Posterior cingulate gyrus (tissue), 11 donors: Measurements from ENCODE around the gene FOXP3.
A peak's percentile ranks its signal among the peaks of the same experiment; 100 is the strongest.

Experiments
- DNase-seq, 10 donors: peaks; one replicate each; pipeline versions ENCODE4 v3.0.0 to v3.0.0-alpha.2; 2020 to 2021; ENCODE audit warnings: mixed read lengths in 3 of 10
- intact Hi-C: fragments of 100-400 bp; cut with DNase I; formaldehyde crosslinking; loops from one replicate; pipeline ENCODE4 v1.15.1; 2023

Gene FOXP3

GRCh38 chrX:49230500-49231232, 33.8 kb downstream of the FOXP3 start:
- intact Hi-C loops = no loop called here
- DNase-seq = peak in 3 of 10 donors; percentile 8 to 61 (median 15)

- intact Hi-C loops = no loop called here
- DNase-seq = peak in 1 of 10 donors; percentile 61
Observed at GRCh38 chrX:49228185-49228584, 36.3 kb downstream of the FOXP3 start.

GRCh38 chrX:49227726-49228125, 36.8 kb downstream of the FOXP3 start:
- intact Hi-C loops = no loop called here
- DNase-seq = no peak

GRCh38 chrX:49226946-49227345, 37.6 kb downstream of the FOXP3 start:
- peak in 1 of 10 donors; percentile 73 for DNase-seq

GRCh38 chrX:49225858-49226257, 38.7 kb downstream of the FOXP3 start:
- intact Hi-C loops = no loop called here
- DNase-seq = peak in 1 of 10 donors; percentile 64

More at GRCh38 chrX:49226946-49227345, 37.6 kb downstream of the FOXP3 start:
- intact Hi-C loops = no loop called here

- DNase-seq = no peak
- intact Hi-C loops = no loop called here
Observed at GRCh38 chrX:49221868-49222267, 42.6 kb downstream of the FOXP3 start.

- no peak for DNase-seq
- intact Hi-C loops = no loop called here
Observed at GRCh38 chrX:49220100-49220499, 44.4 kb downstream of the FOXP3 start.

GRCh38 chrX:49214996-49215526, 49.4 kb downstream of the FOXP3 start:
- intact Hi-C loops = no loop called here
- peak in 1 of 10 donors; percentile 38 for DNase-seq

GRCh38 chrX:49214416-49214815, 50.1 kb downstream of the FOXP3 start:
- no peak for DNase-seq
- intact Hi-C loops = no loop called here

GRCh38 chrX:49212861-49213260, 51.6 kb downstream of the FOXP3 start:
- intact Hi-C loops = no loop called here
- DNase-seq = no peak

- intact Hi-C loops = no loop called here
- no peak for DNase-seq
Observed at GRCh38 chrX:49212209-49212608, 52.3 kb downstream of the FOXP3 start.

GRCh38 chrX:49211074-49211473, 53.4 kb downstream of the FOXP3 start:
- intact Hi-C loops = no loop called here

GRCh38 chrX:49210406-49210805, 54.1 kb downstream of the FOXP3 start:
- peak in 1 of 10 donors; percentile 52 for DNase-seq
- intact Hi-C loops = no loop called here

More at GRCh38 chrX:49211074-49211473, 53.4 kb downstream of the FOXP3 start:
- peak in 1 of 10 donors; percentile 70 for DNase-seq

- DNase-seq = peak in 6 of 10 donors; percentile 40 to 90 (median 44)
- intact Hi-C loops = no loop called here
Observed at GRCh38 chrX:49209434-49210251, 54.9 kb downstream of the FOXP3 start.

GRCh38 chrX:49208399-49208798, 56.1 kb downstream of the FOXP3 start:
- DNase-seq = peak in 2 of 10 donors; percentile 54 to 66
- intact Hi-C loops = no loop called here

- intact Hi-C loops = no loop called here
- DNase-seq = peak in 1 of 10 donors; percentile 16
Observed at GRCh38 chrX:49206543-49206942, 58.0 kb downstream of the FOXP3 start.

- intact Hi-C loops = no loop called here
Observed at GRCh38 chrX:49205443-49205842, 59.1 kb downstream of the FOXP3 start.

GRCh38 chrX:49204709-49205108, 59.8 kb downstream of the FOXP3 start:
- intact Hi-C loops = no loop called here
- peak in 3 of 10 donors; percentile 41 to 89 (median 68) for DNase-seq

More at GRCh38 chrX:49205443-49205842, 59.1 kb downstream of the FOXP3 start:
- peak in 2 of 10 donors; percentile 45 to 66 for DNase-seq

- DNase-seq = peak in 2 of 10 donors; percentile 66 to 79
- intact Hi-C loops = no loop called here
Observed at GRCh38 chrX:49204017-49204416, 60.5 kb downstream of the FOXP3 start.

- intact Hi-C loops = no loop called here
- peak in 1 of 10 donors; percentile 14 for DNase-seq
Observed at GRCh38 chrX:49203536-49203935, 61.0 kb downstream of the FOXP3 start.

GRCh38 chrX:49202022-49202421, 62.5 kb downstream of the FOXP3 start:
- no peak for DNase-seq
- intact Hi-C loops = no loop called here
